Endothelial cell of umbilical vein (primary cell): ENCODE data around the gene NES.

ENCODE experiments used
- CTCF ChIP-seq, 2 donors: IDR thresholded peaks; 1 replicate in 1 of 2; 2 replicates in 1 of 2; pipeline ENCODE4 v1.5.1; 2011; ENCODE audit warnings: low read length in 2 of 2, mild to moderate bottlenecking in 2 of 2, moderate library complexity in 2 of 2, control low read depth in 1 of 2, inconsistent platforms in 1 of 2, low read depth in 1 of 2; ENCODE audit not compliant: insufficient read depth in 1 of 2; ENCODE audit errors: extremely low read depth in 1 of 2
- EZH2 ChIP-seq: IDR thresholded peaks from 2 replicates; pipeline ENCODE4 v1.6.1; 2012; ENCODE audit warnings: borderline replicate concordance, low read depth, mild to moderate bottlenecking, moderate library complexity, low read length, inconsistent platforms; ENCODE audit not compliant: severe bottlenecking
- FOS ChIP-seq: IDR thresholded peaks from 2 replicates; pipeline ENCODE4 v1.6.1; 2011; ENCODE audit warnings: mild to moderate bottlenecking, low read length, moderate library complexity, borderline replicate concordance; ENCODE audit not compliant: insufficient read depth
- GATA2 ChIP-seq: IDR thresholded peaks from 2 replicates; pipeline ENCODE4 v1.7.0; 2011; ENCODE audit warnings: low read depth, mild to moderate bottlenecking, moderate library complexity, mixed read lengths, low read length; ENCODE audit not compliant: insufficient read length, insufficient read depth
- MYC ChIP-seq: IDR thresholded peaks from one replicate; pipeline ENCODE4 v1.6.1; 2011; ENCODE audit warnings: mild to moderate bottlenecking, low read depth, low read length
- POLR2A ChIP-seq: IDR thresholded peaks from 2 replicates; pipeline ENCODE4 v1.6.1; 2012; ENCODE audit warnings: low read depth, mild to moderate bottlenecking, control low read depth, low read length

GRCh38 chr1:156654700-156655099 lies 22.5 kb downstream of the NES start:
- TF ChIP-seq CTCF (IDR thresholded peaks at IDR 0.05; ENCODE audit: extremely low read depth in 1 of 2, insufficient read depth in 1 of 2, low read depth in 1 of 2, low read length in 2 of 2): no peak
- TF ChIP-seq FOS: no peak
- TF ChIP-seq GATA2: no peak
- no peak for TF ChIP-seq MYC
- TF ChIP-seq POLR2A: no peak
- TF ChIP-seq EZH2: no peak
